PFSK-1 (cell line): Measurements from ENCODE around the gene NKAIN2.

Source experiments
- FOXP2 ChIP-seq: optimal IDR thresholded peaks from 2 replicates; pipeline ENCODE3; 2011; ENCODE audit warnings: borderline replicate concordance, control low read depth, inconsistent platforms; ENCODE audit not compliant: insufficient read depth; ENCODE audit errors: extremely low read length, extremely low read depth
- POLR2AphosphoS5 ChIP-seq: IDR thresholded peaks from 2 replicates; pipeline ENCODE4 v1.6.1; 2012; ENCODE audit warnings: low read depth, mild to moderate bottlenecking, control low read depth, low read length, moderate library complexity
- SIN3A ChIP-seq: IDR thresholded peaks from 2 replicates; pipeline ENCODE4 v1.6.1; 2012; ENCODE audit warnings: mild to moderate bottlenecking, low read length, moderate library complexity, borderline replicate concordance; ENCODE audit not compliant: insufficient read depth
- TAF1 ChIP-seq: IDR thresholded peaks from 2 replicates; pipeline ENCODE4 v1.6.1; 2012; ENCODE audit warnings: low read length, control low read depth, borderline replicate concordance; ENCODE audit not compliant: insufficient read depth
- TF ChIP-seq, protein P1 (sequence below), 2 experiments: IDR thresholded peaks; 2 replicates each; pipeline versions ENCODE4 v1.6.1 to v1.8.0; 2011 to 2012; ENCODE audit warnings: low read depth in 2 of 2, low read length in 2 of 2, control low read depth in 1 of 2, inconsistent platforms in 1 of 2, mild to moderate bottlenecking in 1 of 2, moderate library complexity in 1 of 2; ENCODE audit not compliant: insufficient read depth in 1 of 2

Gene NKAIN2

DNA sequence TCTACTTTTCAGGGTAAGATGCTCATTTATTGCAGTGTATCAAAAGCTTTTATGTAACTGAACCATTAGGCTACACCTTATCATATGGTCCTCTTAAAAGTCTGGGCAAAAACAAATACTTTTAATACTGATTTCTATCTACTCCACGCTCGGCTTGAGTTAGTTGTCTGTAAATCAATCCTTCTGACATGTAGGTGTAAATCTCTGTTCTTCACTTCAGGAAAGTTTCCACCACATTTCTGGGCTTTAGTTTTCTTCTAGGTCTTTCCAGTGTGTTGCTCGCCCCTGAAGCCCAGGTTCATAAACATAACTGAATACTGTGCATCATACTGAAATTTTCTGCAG is 1069.4 kb downstream of the NKAIN2 start:
- no peak for TF ChIP-seq TAF1
- TF ChIP-seq SIN3A: no peak
- TF ChIP-seq, protein P1, sequence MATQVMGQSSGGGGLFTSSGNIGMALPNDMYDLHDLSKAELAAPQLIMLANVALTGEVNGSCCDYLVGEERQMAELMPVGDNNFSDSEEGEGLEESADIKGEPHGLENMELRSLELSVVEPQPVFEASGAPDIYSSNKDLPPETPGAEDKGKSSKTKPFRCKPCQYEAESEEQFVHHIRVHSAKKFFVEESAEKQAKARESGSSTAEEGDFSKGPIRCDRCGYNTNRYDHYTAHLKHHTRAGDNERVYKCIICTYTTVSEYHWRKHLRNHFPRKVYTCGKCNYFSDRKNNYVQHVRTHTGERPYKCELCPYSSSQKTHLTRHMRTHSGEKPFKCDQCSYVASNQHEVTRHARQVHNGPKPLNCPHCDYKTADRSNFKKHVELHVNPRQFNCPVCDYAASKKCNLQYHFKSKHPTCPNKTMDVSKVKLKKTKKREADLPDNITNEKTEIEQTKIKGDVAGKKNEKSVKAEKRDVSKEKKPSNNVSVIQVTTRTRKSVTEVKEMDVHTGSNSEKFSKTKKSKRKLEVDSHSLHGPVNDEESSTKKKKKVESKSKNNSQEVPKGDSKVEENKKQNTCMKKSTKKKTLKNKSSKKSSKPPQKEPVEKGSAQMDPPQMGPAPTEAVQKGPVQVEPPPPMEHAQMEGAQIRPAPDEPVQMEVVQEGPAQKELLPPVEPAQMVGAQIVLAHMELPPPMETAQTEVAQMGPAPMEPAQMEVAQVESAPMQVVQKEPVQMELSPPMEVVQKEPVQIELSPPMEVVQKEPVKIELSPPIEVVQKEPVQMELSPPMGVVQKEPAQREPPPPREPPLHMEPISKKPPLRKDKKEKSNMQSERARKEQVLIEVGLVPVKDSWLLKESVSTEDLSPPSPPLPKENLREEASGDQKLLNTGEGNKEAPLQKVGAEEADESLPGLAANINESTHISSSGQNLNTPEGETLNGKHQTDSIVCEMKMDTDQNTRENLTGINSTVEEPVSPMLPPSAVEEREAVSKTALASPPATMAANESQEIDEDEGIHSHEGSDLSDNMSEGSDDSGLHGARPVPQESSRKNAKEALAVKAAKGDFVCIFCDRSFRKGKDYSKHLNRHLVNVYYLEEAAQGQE (IDR thresholded peaks at IDR 0.05; ENCODE audit: insufficient read depth in 1 of 2, low read depth in 2 of 2, low read length in 2 of 2): no peak
- no peak for TF ChIP-seq POLR2AphosphoS5
- no peak for TF ChIP-seq FOXP2
